Subcutaneous adipose tissue (tissue), 4 donors: ENCODE measurements around the gene TLN1. TPM values are rescaled to one million over a fixed set of nuclear protein-coding genes. Genes with fewer than 3 reads are reported as not detected.

Source experiments
- total RNA-seq, 4 donors: library from RNA; depleted of rRNA; stranded (reverse); fragments of >200 nt; gene quantifications; one replicate each; pipeline ENCODE4 v1.1.0, GENCODE V29; 2016
- TF ChIP-seq, protein P1 (sequence below): fragments of 450-650 bp; IDR thresholded peaks from one replicate; pipeline ENCODE4 v1.5.1; 2016; ENCODE audit warnings: low read depth, mild to moderate bottlenecking, control low read depth, antibody characterized with exemption, moderate library complexity

Gene TLN1
- total RNA-seq, 4 donors from 2014 or later = 247 to 590 (median 461) TPM

DNA sequence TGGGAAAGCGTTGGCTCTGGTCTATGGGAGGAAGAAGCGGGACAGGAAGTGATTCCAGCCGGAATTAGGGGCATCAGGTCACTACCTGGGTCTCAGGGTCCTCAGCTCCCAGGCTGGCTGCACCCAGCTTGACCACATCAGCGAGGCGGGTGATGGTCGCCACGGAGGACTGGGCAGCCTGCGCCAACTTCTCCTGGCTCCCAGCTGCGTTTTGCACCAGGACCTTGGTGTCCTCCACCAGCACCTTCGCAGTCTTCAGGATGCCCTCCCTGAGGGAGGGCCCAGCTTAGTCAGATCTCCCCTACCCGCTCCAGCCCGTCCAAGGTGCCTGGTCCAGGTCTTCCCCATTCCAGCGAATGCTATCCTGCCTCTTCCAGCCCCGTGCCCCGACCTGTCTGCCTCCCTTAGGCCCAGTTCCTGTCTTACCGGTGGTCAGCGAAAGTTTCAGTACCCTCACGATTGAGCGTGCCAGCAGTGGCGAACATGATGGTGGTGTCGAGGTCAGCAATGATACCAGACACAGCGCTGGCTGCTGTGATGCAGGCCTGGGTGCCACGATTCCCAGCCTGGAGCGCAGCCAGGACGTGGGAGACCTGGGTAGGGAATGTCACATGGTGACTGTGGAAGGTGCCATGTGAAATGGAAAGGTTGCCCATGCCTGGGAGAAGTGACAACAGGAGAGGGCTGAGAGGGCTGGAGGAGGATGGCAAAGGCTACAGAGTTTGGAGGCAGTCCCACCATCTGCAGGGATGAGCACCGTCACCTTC lies 27.9 kb downstream of the TLN1 start:
- TF ChIP-seq, protein P1, sequence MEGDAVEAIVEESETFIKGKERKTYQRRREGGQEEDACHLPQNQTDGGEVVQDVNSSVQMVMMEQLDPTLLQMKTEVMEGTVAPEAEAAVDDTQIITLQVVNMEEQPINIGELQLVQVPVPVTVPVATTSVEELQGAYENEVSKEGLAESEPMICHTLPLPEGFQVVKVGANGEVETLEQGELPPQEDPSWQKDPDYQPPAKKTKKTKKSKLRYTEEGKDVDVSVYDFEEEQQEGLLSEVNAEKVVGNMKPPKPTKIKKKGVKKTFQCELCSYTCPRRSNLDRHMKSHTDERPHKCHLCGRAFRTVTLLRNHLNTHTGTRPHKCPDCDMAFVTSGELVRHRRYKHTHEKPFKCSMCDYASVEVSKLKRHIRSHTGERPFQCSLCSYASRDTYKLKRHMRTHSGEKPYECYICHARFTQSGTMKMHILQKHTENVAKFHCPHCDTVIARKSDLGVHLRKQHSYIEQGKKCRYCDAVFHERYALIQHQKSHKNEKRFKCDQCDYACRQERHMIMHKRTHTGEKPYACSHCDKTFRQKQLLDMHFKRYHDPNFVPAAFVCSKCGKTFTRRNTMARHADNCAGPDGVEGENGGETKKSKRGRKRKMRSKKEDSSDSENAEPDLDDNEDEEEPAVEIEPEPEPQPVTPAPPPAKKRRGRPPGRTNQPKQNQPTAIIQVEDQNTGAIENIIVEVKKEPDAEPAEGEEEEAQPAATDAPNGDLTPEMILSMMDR = no peak

DNA sequence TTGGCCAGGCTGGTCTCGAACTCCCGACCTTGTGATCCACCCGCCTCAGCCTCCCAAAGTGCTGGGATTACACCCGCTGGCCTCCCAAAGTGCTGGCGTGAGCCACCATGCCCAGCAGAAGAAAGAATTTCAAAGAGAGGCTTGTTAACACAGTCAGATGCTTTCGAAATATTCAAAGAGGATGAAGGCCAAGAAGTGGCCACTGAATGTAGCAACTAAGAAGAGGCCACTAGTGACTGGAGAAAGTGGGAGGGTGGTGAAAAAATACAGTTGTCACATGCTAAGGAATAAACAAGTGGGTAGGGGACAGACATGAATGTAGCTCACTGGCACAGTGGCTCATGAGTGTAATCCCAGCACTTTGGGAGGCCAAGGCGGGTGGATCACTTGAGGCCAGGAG lies 29.3 kb downstream of the TLN1 start:
- TF ChIP-seq, protein P1 = no peak

DNA sequence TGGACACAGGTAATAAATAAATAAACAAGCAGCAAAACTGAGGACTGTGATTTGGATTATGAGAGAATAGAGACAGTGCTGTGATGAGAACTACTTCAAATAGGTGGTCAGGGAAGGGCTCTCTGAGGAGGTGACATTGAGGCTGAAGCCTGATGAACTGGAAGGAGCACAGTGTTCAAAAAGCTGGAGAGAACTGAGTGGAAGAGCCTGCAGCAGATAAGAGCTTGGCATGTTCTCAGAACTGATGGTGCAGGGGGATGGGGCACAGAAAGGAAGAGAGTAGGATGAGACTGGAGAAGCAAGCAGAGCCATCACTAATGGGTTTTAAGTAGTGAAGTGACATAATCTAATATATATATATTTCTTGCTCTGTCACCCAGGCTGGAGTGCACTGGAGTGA lies 31.1 kb downstream of the TLN1 start:
- TF ChIP-seq, protein P1 = no peak

DNA sequence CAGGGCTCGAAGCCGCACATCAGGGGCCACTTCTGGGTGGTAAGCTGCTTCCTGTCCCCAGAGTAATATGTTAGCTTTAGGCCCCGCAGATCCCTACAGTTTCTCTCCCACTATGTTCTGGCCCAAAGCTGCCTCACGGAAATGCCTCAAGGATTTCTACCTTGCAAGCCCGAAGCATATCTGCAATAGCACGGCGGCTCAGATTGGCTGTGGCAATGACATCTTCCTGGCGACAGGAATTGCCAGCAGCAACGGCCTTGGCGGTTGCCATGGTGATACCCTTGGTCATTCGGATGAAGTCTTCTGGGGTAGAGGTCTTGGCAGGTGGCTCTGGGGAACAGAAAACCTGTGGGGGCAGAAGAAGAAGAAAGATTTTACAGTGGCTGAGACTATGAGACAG lies 32.0 kb downstream of the TLN1 start:
- TF ChIP-seq, protein P1 = no peak

DNA sequence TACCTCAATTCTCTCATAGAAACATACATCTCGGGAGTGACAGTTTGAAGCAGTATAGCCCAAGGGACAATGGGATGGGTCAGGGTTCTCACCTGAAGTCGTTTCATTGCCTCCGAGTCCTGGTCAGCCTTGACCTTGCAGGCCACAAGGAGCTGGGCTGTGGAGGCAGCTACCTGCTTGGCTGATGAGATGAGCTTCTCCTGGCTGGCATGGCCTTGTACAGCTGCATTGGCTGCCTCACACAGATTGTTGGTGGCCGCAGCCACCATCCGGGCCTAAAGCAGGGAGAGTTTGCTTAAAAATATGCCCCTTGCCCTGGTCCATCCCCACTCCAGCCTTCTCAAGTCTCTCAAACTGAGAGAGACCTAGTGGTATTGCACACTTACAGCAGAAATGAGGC lies 33.8 kb downstream of the TLN1 start:
- TF ChIP-seq, protein P1 = no peak

DNA sequence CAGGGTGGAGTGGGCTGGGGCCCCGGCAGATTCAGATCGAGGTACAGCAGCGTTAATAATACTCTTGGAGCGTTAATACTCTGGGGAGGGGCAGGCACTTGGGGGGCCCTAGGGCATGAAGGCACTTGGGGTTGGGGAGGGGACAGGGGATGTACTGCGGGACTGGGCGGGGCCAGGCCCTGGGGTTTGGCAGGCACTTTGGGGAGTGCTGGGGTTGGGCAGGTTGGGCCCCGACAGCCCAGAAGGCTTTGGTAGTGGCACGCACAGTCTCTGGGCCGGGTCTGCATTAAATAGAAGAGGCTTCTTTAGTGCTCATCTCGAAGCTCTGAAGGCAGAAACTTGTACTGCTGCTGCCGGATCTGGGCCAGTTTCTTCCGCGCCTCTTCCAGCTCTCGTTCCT lies 34.5 kb downstream of the TLN1 start:
- TF ChIP-seq, protein P1 = no peak

DNA sequence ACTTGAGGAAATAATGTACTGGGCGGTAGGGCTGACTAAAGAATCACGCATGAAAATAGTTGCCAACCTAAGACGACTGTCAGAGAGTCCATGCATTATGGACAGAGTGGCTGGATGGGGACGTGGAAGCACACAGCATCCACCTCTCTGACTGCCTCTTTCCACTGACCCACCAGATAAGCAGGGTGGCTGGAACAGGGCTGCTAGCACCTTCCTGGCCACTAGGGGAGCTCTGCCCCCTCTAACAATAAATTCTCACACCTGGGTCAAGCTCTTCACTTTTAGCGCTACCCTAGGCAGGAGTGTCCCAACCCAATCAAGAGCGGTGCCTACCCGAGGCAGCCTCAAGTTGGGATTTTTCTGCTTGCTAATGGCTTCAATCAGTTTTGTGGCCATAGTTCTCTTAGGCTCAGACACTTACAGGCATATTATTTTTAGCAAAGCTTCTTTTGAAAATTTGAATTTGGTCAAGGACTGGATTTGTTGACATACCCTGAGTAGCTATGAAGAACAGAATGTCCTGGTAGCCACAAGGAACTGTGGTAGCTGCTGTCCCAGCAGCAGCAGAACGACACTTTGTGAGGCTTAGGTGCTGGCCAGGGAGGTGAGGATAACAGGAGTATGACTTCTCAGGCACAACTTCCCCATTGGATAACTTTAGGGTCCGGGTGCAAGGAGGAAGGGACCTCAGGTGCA lies 35.3 kb downstream of the TLN1 start:
- TF ChIP-seq, protein P1 = no peak
